Activated naive CD8-positive, alpha-beta T cell treated with anti-CD3 and anti-CD28 coated beads, Interleukin-2, amount 50 U/mL, for 24 hours (primary cell): ENCODE results near the gene CLSTN3.
A peak's percentile ranks its signal among the peaks of the same experiment; 100 is the strongest.
"Not testable (repeated sequence)": the region's sequence is repeated elsewhere in the genome, so short reads cannot be mapped to it uniquely, and the experiment has no call there.

Source experiments
- ATAC-seq: fragments of 150-1000 bp; cut with Tn5 transposase; one replicate; pipeline ENCODE4 v1.10.0; 2021
- DNase-seq: peaks from one replicate; pipeline ENCODE4 v3.0.0; 2021
- H3K27ac Mint-ChIP-seq: one replicate; pipeline ENCODE4 v1.8.0; 2021; ENCODE audit warnings: mild to moderate bottlenecking, mixed read lengths
- H3K27me3 Mint-ChIP-seq: one replicate; pipeline ENCODE4 v1.8.0; 2021; ENCODE audit warnings: mixed read lengths
- H3K36me3 Mint-ChIP-seq: one replicate; pipeline ENCODE4 v1.8.0; 2021; ENCODE audit warnings: low read depth, mixed read lengths
- H3K4me1 Mint-ChIP-seq: one replicate; pipeline ENCODE4 v1.8.0; 2021; ENCODE audit warnings: mixed read lengths
- H3K4me3 Mint-ChIP-seq: one replicate; pipeline ENCODE4 v1.8.0; 2021; ENCODE audit warnings: mild to moderate bottlenecking, moderate library complexity, mixed read lengths
- H3K9me3 Mint-ChIP-seq: one replicate; pipeline ENCODE4 v1.8.0; 2021; ENCODE audit warnings: mixed read lengths

Gene CLSTN3

GRCh38 chr12:7160183-7160582 is 30.0 kb downstream of the CLSTN3 start:
- Mint-ChIP-seq H3K4me3 (no peak overlapping the region), H3K9me3 (no peaks in the 10 kb centered on the region), H3K27me3 (peaks cover 21% of the 10 kb centered on the region), H3K36me3 (no peaks in the 10 kb centered on the region), H3K27ac (no peak overlapping the region), H3K4me1 (peaks cover 6% of the 10 kb centered on the region)
- no peak for ATAC-seq
- DNase-seq = no peak

- DNase-seq = no peak
- no peak overlapping the region for H3K27ac Mint-ChIP-seq
Measured at GRCh38 chr12:7161327-7161726, 31.2 kb downstream of the CLSTN3 start.

GRCh38 chr12:7161811-7162210 is 31.6 kb downstream of the CLSTN3 start:
- Mint-ChIP-seq H3K36me3 (no peaks in the 10 kb centered on the region), H3K27ac (no peak overlapping the region), H3K4me1 (peaks cover 6% of the 10 kb centered on the region), H3K9me3 (no peaks in the 10 kb centered on the region), H3K27me3 (peaks cover 23% of the 10 kb centered on the region), H3K4me3 (no peak overlapping the region)
- ATAC-seq = no peak
- DNase-seq = no peak

More at GRCh38 chr12:7161327-7161726, 31.2 kb downstream of the CLSTN3 start:
- Mint-ChIP-seq H3K4me1 (peaks cover 6% of the 10 kb centered on the region), H3K27me3 (peaks cover 21% of the 10 kb centered on the region), H3K9me3 (no peaks in the 10 kb centered on the region), H3K36me3 (no peaks in the 10 kb centered on the region), H3K4me3 (no peak overlapping the region)
- ATAC-seq = no peak

- Mint-ChIP-seq H3K36me3 (peaks cover 4% of the 10 kb centered on the region), H3K27me3 (peaks cover 26% of the 10 kb centered on the region), H3K4me3 (no peak overlapping the region), H3K4me1 (peaks cover 6% of the 10 kb centered on the region), H3K27ac (no peak overlapping the region), H3K9me3 (peaks cover 7% of the 10 kb centered on the region)
- DNase-seq = peak; percentile 30
- peak; percentile 22 for ATAC-seq
Measured at GRCh38 chr12:7162691-7163114, 32.5 kb downstream of the CLSTN3 start.

- no peak for DNase-seq
Measured at GRCh38 chr12:7169951-7170350, 39.8 kb downstream of the CLSTN3 start.

GRCh38 chr12:7171854-7172253 is 41.7 kb downstream of the CLSTN3 start:
- H3K9me3 Mint-ChIP-seq = peaks cover 38% of the 10 kb centered on the region
- no peak for DNase-seq
- H3K27me3 Mint-ChIP-seq = peaks cover 26% of the 10 kb centered on the region
- H3K36me3 Mint-ChIP-seq = peaks cover 9% of the 10 kb centered on the region
- H3K27ac Mint-ChIP-seq = no peak overlapping the region
- H3K4me3 Mint-ChIP-seq = no peak overlapping the region
- H3K4me1 Mint-ChIP-seq = no peaks in the 10 kb centered on the region
- no peak for ATAC-seq

More at GRCh38 chr12:7169951-7170350, 39.8 kb downstream of the CLSTN3 start:
- Mint-ChIP-seq H3K27ac (no peak overlapping the region), H3K4me1 (no peaks in the 10 kb centered on the region), H3K4me3 (no peak overlapping the region), H3K27me3 (peaks cover 19% of the 10 kb centered on the region), H3K9me3 (peaks cover 33% of the 10 kb centered on the region), H3K36me3 (peaks cover 9% of the 10 kb centered on the region)
- no peak for ATAC-seq

- Mint-ChIP-seq H3K36me3 (no peaks in the 10 kb centered on the region), H3K4me1 (no peaks in the 10 kb centered on the region), H3K27me3 (peaks cover 34% of the 10 kb centered on the region), H3K27ac (no peak overlapping the region), H3K9me3 (peaks cover 19% of the 10 kb centered on the region), H3K4me3 (no peak overlapping the region)
- DNase-seq (no peak), ATAC-seq (no peak)
Measured at GRCh38 chr12:7175493-7175892, 45.3 kb downstream of the CLSTN3 start.

- DNase-seq = no peak
- Mint-ChIP-seq H3K4me1 (no peaks in the 10 kb centered on the region), H3K27me3 (peaks cover 36% of the 10 kb centered on the region), H3K4me3 (no peak overlapping the region), H3K9me3 (peaks cover 8% of the 10 kb centered on the region), H3K27ac (no peak overlapping the region), H3K36me3 (no peaks in the 10 kb centered on the region)
- ATAC-seq = no peak
Measured at GRCh38 chr12:7176595-7176994, 46.4 kb downstream of the CLSTN3 start.

- H3K9me3 Mint-ChIP-seq = peaks cover 5% of the 10 kb centered on the region
- no peak overlapping the region for H3K27ac Mint-ChIP-seq
- DNase-seq (no peak), ATAC-seq (no peak)
- H3K4me1 Mint-ChIP-seq = no peaks in the 10 kb centered on the region
- H3K36me3 Mint-ChIP-seq = no peaks in the 10 kb centered on the region
- H3K27me3 Mint-ChIP-seq = peaks cover 30% of the 10 kb centered on the region
- no peak overlapping the region for H3K4me3 Mint-ChIP-seq
Measured at GRCh38 chr12:7178481-7178880, 48.3 kb downstream of the CLSTN3 start.

- Mint-ChIP-seq H3K27me3 (peaks cover 19% of the 10 kb centered on the region), H3K27ac (no peak overlapping the region), H3K9me3 (peaks cover 1% of the 10 kb centered on the region)
Measured at GRCh38 chr12:7180685-7181084, 50.5 kb downstream of the CLSTN3 start.

GRCh38 chr12:7186058-7186457 is 55.9 kb downstream of the CLSTN3 start:
- H3K4me1 Mint-ChIP-seq = peaks cover 16% of the 10 kb centered on the region
- not testable (repeated sequence) for H3K9me3 Mint-ChIP-seq, DNase-seq, ATAC-seq, H3K27me3 Mint-ChIP-seq, H3K27ac Mint-ChIP-seq, H3K36me3 Mint-ChIP-seq, H3K4me3 Mint-ChIP-seq

More at GRCh38 chr12:7180685-7181084, 50.5 kb downstream of the CLSTN3 start:
- Mint-ChIP-seq H3K4me3 (no peak overlapping the region), H3K36me3 (no peaks in the 10 kb centered on the region), H3K4me1 (no peaks in the 10 kb centered on the region)
- no peak for DNase-seq
- no peak for ATAC-seq

- Mint-ChIP-seq H3K4me1 (peaks cover 32% of the 10 kb centered on the region), H3K9me3 (no peaks in the 10 kb centered on the region), H3K4me3 (peak overlapping the region; percentile 85), H3K36me3 (peaks cover 13% of the 10 kb centered on the region), H3K27ac (peak overlapping the region; percentile 90), H3K27me3 (no peaks in the 10 kb centered on the region)
- ATAC-seq (peak; percentile 61), DNase-seq (peak; percentile 76)
Measured at GRCh38 chr12:7188562-7189397, 58.6 kb downstream of the CLSTN3 start.

- no peaks in the 10 kb centered on the region for H3K9me3 Mint-ChIP-seq
- H3K4me1 Mint-ChIP-seq = peaks cover 37% of the 10 kb centered on the region
- H3K36me3 Mint-ChIP-seq = peaks cover 17% of the 10 kb centered on the region
- no peaks in the 10 kb centered on the region for H3K27me3 Mint-ChIP-seq
- H3K4me3 Mint-ChIP-seq = peak within 1 kb of the TSS; percentile 85
- ATAC-seq = peak; percentile 97
- H3K27ac Mint-ChIP-seq = peak within 1 kb of the TSS; percentile 90
- DNase-seq = peak; percentile 78
Measured at GRCh38 chr12:7189398-7190267, 59.5 kb downstream of the CLSTN3 start, which contains the start of gene PEX5. PEX5 (plus strand) TSS chr12:7189686; CDS start chr12:7190378, 692 bp downstream.

- Mint-ChIP-seq H3K27me3 (no peaks in the 10 kb centered on the region), H3K4me1 (peaks cover 37% of the 10 kb centered on the region), H3K4me3 (peak overlapping the region; percentile 85), H3K27ac (peak overlapping the region; percentile 61), H3K9me3 (no peaks in the 10 kb centered on the region), H3K36me3 (peaks cover 22% of the 10 kb centered on the region)
- DNase-seq (peak; percentile 8), ATAC-seq (no peak)
Measured at GRCh38 chr12:7190268-7191055, 60.3 kb downstream of the CLSTN3 start.
